HG02588 (cell line): ENCODE measurements around the gene PSMA4.
"Not testable (repeated sequence)": the region's sequence is repeated elsewhere in the genome, so short reads cannot be mapped to it uniquely, and the experiment has no call there.

Experiments used
- ATAC-seq: cut with Tn5 transposase; IDR thresholded peaks from one replicate; pipeline ENCODE4 v1.9.1; 2021; ENCODE audit warnings: mild to moderate bottlenecking, moderate library complexity; ENCODE audit not compliant: unreplicated experiment

The PSMA4 gene

GRCh38 chr15:78550815-78551214, 10.6 kb downstream of the PSMA4 start:
- ATAC-seq, result no peak

- ATAC-seq, result no peak
These were observed 11.7 kb downstream of the PSMA4 start for GRCh38 chr15:78551902-78552301.

- no peak for ATAC-seq
These were observed 12.4 kb downstream of the PSMA4 start for GRCh38 chr15:78552597-78552996.

- not testable (repeated sequence) for ATAC-seq
These were observed 20.0 kb downstream of the PSMA4 start for GRCh38 chr15:78560201-78560600.

- no peak for ATAC-seq
These were observed 21.2 kb downstream of the PSMA4 start for GRCh38 chr15:78561490-78561889.

GRCh38 chr15:78563092-78563491, 22.8 kb downstream of the PSMA4 start:
- ATAC-seq, result no peak

- peak; percentile 3 for ATAC-seq
These were observed 24.5 kb downstream of the PSMA4 start for GRCh38 chr15:78564743-78565096.

GRCh38 chr15:78565097-78565950, 25.1 kb downstream of the PSMA4 start, which contains the start of gene CHRNA5:
Gene CHRNA5 (plus strand): TSS chr15:78565520. CDS start chr15:78565720, 200 bp downstream.
- peak; percentile 61 for ATAC-seq

GRCh38 chr15:78565951-78566774, 25.9 kb downstream of the PSMA4 start:
- peak; percentile 13 for ATAC-seq

- ATAC-seq, result no peak
These were observed 27.3 kb downstream of the PSMA4 start for GRCh38 chr15:78567531-78567930.

GRCh38 chr15:78570710-78571109, 30.5 kb downstream of the PSMA4 start:
- no peak for ATAC-seq

- no peak for ATAC-seq
These were observed 31.1 kb downstream of the PSMA4 start for GRCh38 chr15:78571382-78571781.

- ATAC-seq, result no peak
These were observed 33.2 kb downstream of the PSMA4 start for GRCh38 chr15:78573416-78573815.

GRCh38 chr15:78574944-78575343, 34.7 kb downstream of the PSMA4 start:
- ATAC-seq, result no peak

GRCh38 chr15:78597583-78597982, 57.3 kb downstream of the PSMA4 start:
- no peak for ATAC-seq

- no peak for ATAC-seq
These were observed 58.1 kb downstream of the PSMA4 start for GRCh38 chr15:78598348-78598747.

- no peak for ATAC-seq
These were observed 58.9 kb downstream of the PSMA4 start for GRCh38 chr15:78599189-78599588.
